ENCODE measurements around the gene EYA2. TPM values are rescaled to one million over a fixed set of nuclear protein-coding genes. Genes with fewer than 3 reads are reported as not detected.

The EYA2 gene
- total RNA-seq, 4 donors from 2014 or later, result 2.0 to 11.0 (median 5.6) TPM

- no peaks in the 10 kb centered on the region for H3K36me3 ChIP-seq
- intact Hi-C loops (cut with DNase I; ENCODE audit: low total_unique reads), result no loop called here
- H3K27me3 ChIP-seq, result no peaks in the 10 kb centered on the region
- no peaks in the 10 kb centered on the region for H3K9me3 ChIP-seq
- no peaks in the 10 kb centered on the region for H3K4me1 ChIP-seq
- no peak for TF ChIP-seq POLR2A (IDR thresholded peaks at IDR 0.05)
- no peak for TF ChIP-seq CTCF (IDR thresholded peaks at IDR 0.05)
- H3K27ac ChIP-seq, result no peak overlapping the region
- no peak for DNase-seq
- H3K4me3 ChIP-seq, result no peak overlapping the region
Measured at GRCh38 chr20:47225458-47225857, 330.8 kb downstream of the EYA2 start.

- H3K9me3 ChIP-seq, result no peaks in the 10 kb centered on the region
- H3K27ac ChIP-seq, result no peak overlapping the region
- no peaks in the 10 kb centered on the region for H3K4me1 ChIP-seq
- intact Hi-C loops (cut with DNase I; ENCODE audit: low total_unique reads), result no loop called here
- no peak for TF ChIP-seq CTCF (IDR thresholded peaks at IDR 0.05)
- no peak for TF ChIP-seq POLR2A (IDR thresholded peaks at IDR 0.05)
- H3K4me3 ChIP-seq, result no peak overlapping the region
- no peak for DNase-seq
- no peaks in the 10 kb centered on the region for H3K36me3 ChIP-seq
- no peaks in the 10 kb centered on the region for H3K27me3 ChIP-seq
Measured at GRCh38 chr20:47227119-47227518, 332.5 kb downstream of the EYA2 start.

- Histone ChIP-seq H3K9me3 (no peaks in the 10 kb centered on the region), H3K4me1 (no peaks in the 10 kb centered on the region), H3K27ac (no peak overlapping the region), H3K27me3 (no peaks in the 10 kb centered on the region), H3K36me3 (no peaks in the 10 kb centered on the region), H3K4me3 (no peak overlapping the region)
- no peak for DNase-seq
- no peak for TF ChIP-seq CTCF (IDR thresholded peaks at IDR 0.05)
- TF ChIP-seq POLR2A (IDR thresholded peaks at IDR 0.05), result no peak
- intact Hi-C loops (cut with DNase I; ENCODE audit: low total_unique reads), result no loop called here
Measured at GRCh38 chr20:47227576-47227975, 332.9 kb downstream of the EYA2 start.

DNA sequence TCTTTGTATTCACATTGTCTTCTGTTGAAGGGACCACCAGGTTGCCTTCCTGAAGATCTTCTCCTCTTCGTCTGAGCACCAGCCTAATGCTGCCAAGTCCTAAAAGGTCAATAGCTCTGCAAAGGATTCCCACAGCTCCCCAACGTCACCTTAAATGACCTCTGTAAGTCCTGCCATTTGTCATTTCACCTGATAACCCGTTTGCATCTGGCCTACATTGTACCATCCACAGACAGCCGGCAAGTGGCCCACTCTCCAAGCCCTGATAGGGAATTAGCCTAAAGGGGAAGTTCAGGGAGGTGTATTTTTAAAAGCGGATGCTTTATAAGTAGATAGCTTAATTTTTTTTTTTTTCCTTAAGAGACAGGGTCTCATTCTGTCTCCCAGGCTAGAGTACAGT is 334.0 kb downstream of the EYA2 start:
- Histone ChIP-seq H3K4me1 (no peaks in the 10 kb centered on the region), H3K27me3 (no peaks in the 10 kb centered on the region), H3K4me3 (no peak overlapping the region), H3K9me3 (no peaks in the 10 kb centered on the region), H3K36me3 (no peaks in the 10 kb centered on the region), H3K27ac (no peak overlapping the region)
- no peak for DNase-seq
- intact Hi-C loops (cut with DNase I; ENCODE audit: low total_unique reads), result no loop called here
- TF ChIP-seq POLR2A (IDR thresholded peaks at IDR 0.05) (no peak), CTCF (IDR thresholded peaks at IDR 0.05) (no peak)

- H3K9me3 ChIP-seq, result no peaks in the 10 kb centered on the region
- H3K4me1 ChIP-seq, result no peaks in the 10 kb centered on the region
- no peak for DNase-seq
- no peak overlapping the region for H3K27ac ChIP-seq
- TF ChIP-seq POLR2A (IDR thresholded peaks at IDR 0.05) (no peak), CTCF (IDR thresholded peaks at IDR 0.05) (no peak)
- no peaks in the 10 kb centered on the region for H3K36me3 ChIP-seq
- intact Hi-C loops (cut with DNase I; ENCODE audit: low total_unique reads), result no loop called here
- no peaks in the 10 kb centered on the region for H3K27me3 ChIP-seq
- H3K4me3 ChIP-seq, result no peak overlapping the region
Measured at GRCh38 chr20:47230811-47231256, 336.2 kb downstream of the EYA2 start.
